Lung (tissue), 12 donors: Measurements from ENCODE around the gene DKK3. TPM values are rescaled to one million over a fixed set of nuclear protein-coding genes. Genes with fewer than 3 reads are reported as not detected.

Experiments
- ATAC-seq: fragments of 200-7000 bp; cut with Tn5 transposase; one replicate; pipeline ENCODE4 v1.9.1; 2020; ENCODE audit warnings: moderate number of reproducible peaks; ENCODE audit not compliant: insufficient read depth, low FRiP score
- DNase-seq, 3 donors: peaks; one replicate each; pipeline ENCODE4 v3.0.0-alpha.2; 2013 to 2017
- H3K27ac ChIP-seq, 2 donors: one replicate each; pipeline ENCODE4 v1.5.1; 2013; ENCODE audit warnings: mild to moderate bottlenecking in 2 of 2, moderate library complexity in 2 of 2, control low read depth in 1 of 2, inconsistent platforms in 1 of 2, low read depth in 1 of 2, low read length in 1 of 2
- H3K27me3 ChIP-seq, 3 donors: one replicate each; pipeline ENCODE4 v1.5.1; 2013; ENCODE audit warnings: low read length in 2 of 3; ENCODE audit not compliant: control insufficient read depth in 3 of 3, insufficient read depth in 3 of 3
- H3K36me3 ChIP-seq, 4 donors: one replicate each; pipeline ENCODE4 v1.5.1; 2013; ENCODE audit warnings: low read length in 4 of 4, mild to moderate bottlenecking in 1 of 4, moderate library complexity in 1 of 4; ENCODE audit not compliant: control insufficient read depth in 4 of 4, insufficient read depth in 4 of 4
- H3K4me1 ChIP-seq, 5 donors: one replicate each; pipeline ENCODE4 v1.5.1; 2013; ENCODE audit warnings: low read length in 5 of 5, mild to moderate bottlenecking in 2 of 5, moderate library complexity in 1 of 5; ENCODE audit not compliant: control insufficient read depth in 5 of 5, insufficient read depth in 5 of 5
- H3K4me3 ChIP-seq: one replicate; pipeline ENCODE4 v1.5.1; 2013; ENCODE audit warnings: mild to moderate bottlenecking, control low read depth, moderate library complexity
- H3K9ac ChIP-seq, 2 donors: one replicate each; pipeline ENCODE4 v1.5.1; 2013; ENCODE audit warnings: low read length in 2 of 2, control low read depth in 1 of 2; ENCODE audit not compliant: insufficient read depth in 1 of 2
- H3K9me3 ChIP-seq, 4 donors: one replicate each; pipeline ENCODE4 v1.5.1; 2013; ENCODE audit warnings: low read length in 3 of 4, mild to moderate bottlenecking in 1 of 4, moderate library complexity in 1 of 4; ENCODE audit not compliant: control insufficient read depth in 4 of 4, insufficient read depth in 3 of 4
- WGBS, 2 donors: extraction: QIAGEN DNeasy Blood & Tissue Kit; methylation state at CpG; one replicate each; pipeline ENCODE4 v1.1.7; 2013; 5-methylcytosine and 5-hydroxymethylcytosine counted together
- polyA plus RNA-seq, 2 donors: library from polyadenylated mRNA; stranded (reverse); fragments of 200-250 nt; gene quantifications; one replicate each; pipeline ENCODE4 v1.2.1, GENCODE V29; 2013
- total RNA-seq, 2 donors: library from RNA; depleted of rRNA in 1 of 2; stranded (reverse); fragments of >200 nt in 1 of 2; gene quantifications; one replicate each; pipeline ENCODE4 v1.2.1, GENCODE V29; 2014 to 2021
- TF ChIP-seq, protein P1 (sequence below): IDR thresholded peaks from 2 replicates; pipeline ENCODE4 v1.5.1; 2012; ENCODE audit warnings: mild to moderate bottlenecking; ENCODE audit errors: control extremely low read depth, extremely low read depth
- donor health status: control.
- donor health status: control.
- donor health status: Bipolar disorder and iron deficiency.
- donor health status: healthy.
- donor health status: DM: yes; HTN: yes; CAD: no.

DKK3 gene
- total and polyA plus RNA-seq, 4 donors, result 45.3 to 121 (median 94.5) TPM

DNA sequence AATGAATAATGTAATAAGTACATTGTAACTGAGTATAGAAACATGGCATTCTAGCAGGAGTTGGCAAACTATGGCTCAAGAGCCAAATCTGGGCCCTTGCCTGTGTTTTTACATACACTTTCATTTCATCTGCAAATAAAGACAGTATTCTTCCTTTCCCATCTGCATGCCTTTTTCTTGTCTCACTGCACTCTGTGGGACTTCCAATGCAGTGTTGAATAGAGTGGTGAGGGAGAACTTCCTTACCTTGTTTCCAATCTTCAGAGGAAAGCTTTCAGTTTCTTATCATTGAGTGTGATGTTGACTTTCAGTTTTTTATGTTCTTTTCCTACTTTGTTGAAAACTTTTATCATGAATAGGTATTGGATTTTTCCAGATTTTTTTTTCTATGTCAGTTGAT lies 84.6 kb downstream of the DKK3 start:
- DNase-seq, result no peak
- H3K4me3 ChIP-seq, result no peak overlapping the region
- no peaks in the 10 kb centered on the region for H3K27me3 ChIP-seq
- no peaks in the 10 kb centered on the region for H3K4me1 ChIP-seq
- peaks cover 0 to 28% (median 18%) of the 10 kb centered on the region in 4 donors for H3K36me3 ChIP-seq
- no peak overlapping the region for H3K9ac ChIP-seq
- TF ChIP-seq, protein P1, sequence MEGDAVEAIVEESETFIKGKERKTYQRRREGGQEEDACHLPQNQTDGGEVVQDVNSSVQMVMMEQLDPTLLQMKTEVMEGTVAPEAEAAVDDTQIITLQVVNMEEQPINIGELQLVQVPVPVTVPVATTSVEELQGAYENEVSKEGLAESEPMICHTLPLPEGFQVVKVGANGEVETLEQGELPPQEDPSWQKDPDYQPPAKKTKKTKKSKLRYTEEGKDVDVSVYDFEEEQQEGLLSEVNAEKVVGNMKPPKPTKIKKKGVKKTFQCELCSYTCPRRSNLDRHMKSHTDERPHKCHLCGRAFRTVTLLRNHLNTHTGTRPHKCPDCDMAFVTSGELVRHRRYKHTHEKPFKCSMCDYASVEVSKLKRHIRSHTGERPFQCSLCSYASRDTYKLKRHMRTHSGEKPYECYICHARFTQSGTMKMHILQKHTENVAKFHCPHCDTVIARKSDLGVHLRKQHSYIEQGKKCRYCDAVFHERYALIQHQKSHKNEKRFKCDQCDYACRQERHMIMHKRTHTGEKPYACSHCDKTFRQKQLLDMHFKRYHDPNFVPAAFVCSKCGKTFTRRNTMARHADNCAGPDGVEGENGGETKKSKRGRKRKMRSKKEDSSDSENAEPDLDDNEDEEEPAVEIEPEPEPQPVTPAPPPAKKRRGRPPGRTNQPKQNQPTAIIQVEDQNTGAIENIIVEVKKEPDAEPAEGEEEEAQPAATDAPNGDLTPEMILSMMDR, result no peak
- H3K9me3 ChIP-seq, result no peaks in the 10 kb centered on the region
- H3K27ac ChIP-seq, result no peak overlapping the region
- no peak for ATAC-seq

DNA sequence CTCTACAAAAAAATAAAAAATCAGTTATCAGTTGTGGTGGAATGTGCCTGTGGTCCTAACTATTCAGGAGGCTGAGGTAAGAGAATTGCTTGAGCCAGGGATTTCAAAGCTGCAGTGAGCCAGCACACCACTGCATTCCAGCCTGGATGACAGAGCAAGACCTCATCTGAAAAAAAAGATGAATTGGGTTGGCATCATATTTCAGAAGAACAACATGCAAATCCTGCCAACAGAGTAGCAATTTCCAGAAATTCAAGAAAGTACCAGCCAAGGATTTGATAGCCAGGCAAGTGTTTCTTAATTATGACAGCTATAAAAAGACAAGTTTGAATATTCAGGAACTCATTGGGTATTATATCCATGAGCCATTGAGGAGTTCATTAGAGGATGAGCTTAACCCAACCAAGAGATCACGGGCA lies 91.4 kb downstream of the DKK3 start:
- no peak overlapping the region for H3K4me3 ChIP-seq
- DNase-seq, result no peak
- no peaks in the 10 kb centered on the region for H3K27me3 ChIP-seq
- TF ChIP-seq, protein P1, result no peak
- H3K4me1 ChIP-seq, result peaks cover 0 to 5% (median 0%) of the 10 kb centered on the region in 5 donors
- no peak overlapping the region for H3K9ac ChIP-seq
- no peak for ATAC-seq
- peaks cover 0 to 12% (median 3%) of the 10 kb centered on the region in 4 donors for H3K36me3 ChIP-seq
- WGBS, 2 donors, result 97 to 100% methylated on average over 1 of the region's 1 CpG
- H3K27ac ChIP-seq, result no peak overlapping the region
- H3K9me3 ChIP-seq, result no peaks in the 10 kb centered on the region

DNA sequence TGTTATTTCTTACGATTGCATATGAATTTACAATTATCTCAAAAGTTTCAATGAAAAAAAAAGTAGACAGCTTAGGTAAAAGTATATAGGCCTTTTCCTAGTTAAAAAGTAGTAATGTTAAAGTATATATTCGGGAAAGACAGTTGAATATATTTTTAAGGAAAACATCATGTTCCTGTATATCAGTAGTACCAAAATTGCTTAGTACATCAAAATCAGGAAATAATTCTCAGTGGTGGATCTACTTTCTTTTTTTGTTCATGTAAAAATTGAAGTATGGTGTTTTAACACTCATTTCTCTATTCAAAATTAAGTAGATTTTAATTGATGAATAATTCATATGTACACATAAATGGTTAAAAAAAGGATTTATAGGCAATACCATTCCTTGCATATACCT lies 92.8 kb downstream of the DKK3 start:
- H3K27me3 ChIP-seq, result no peaks in the 10 kb centered on the region
- H3K4me3 ChIP-seq, result no peak overlapping the region
- peaks cover 0 to 13% (median 4%) of the 10 kb centered on the region in 4 donors for H3K36me3 ChIP-seq
- no peak for ATAC-seq
- H3K27ac ChIP-seq, result no peak overlapping the region
- H3K4me1 ChIP-seq, result peaks cover 0 to 5% (median 0%) of the 10 kb centered on the region in 5 donors
- no peak overlapping the region for H3K9ac ChIP-seq
- 97% methylated on average over 2 of the region's 2 CpGs for WGBS, 2 donors
- no peaks in the 10 kb centered on the region for H3K9me3 ChIP-seq
- TF ChIP-seq, protein P1, result no peak
- DNase-seq, result no peak

DNA sequence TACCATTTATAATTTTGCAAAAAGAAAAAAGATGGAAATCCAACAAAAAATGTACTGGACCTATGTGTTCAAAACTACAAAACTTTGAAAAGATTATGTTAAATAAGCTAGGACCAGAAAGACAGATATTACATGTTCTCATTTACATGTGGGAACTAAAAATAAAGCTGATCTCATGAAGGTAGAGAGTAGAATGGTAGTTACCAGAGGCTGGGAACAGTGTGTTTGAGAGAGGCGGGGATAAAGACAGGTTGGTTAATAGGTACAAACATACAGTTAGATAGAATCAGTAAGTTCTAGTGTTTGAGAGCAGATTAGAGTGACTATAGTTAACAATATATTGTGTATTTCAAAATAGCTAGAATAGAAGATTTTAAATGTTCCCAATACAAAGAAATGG lies 95.0 kb downstream of the DKK3 start:
- Histone ChIP-seq H3K27me3 (no peaks in the 10 kb centered on the region), H3K9me3 (no peaks in the 10 kb centered on the region), H3K9ac (no peak overlapping the region), H3K4me3 (no peak overlapping the region), H3K27ac (no peak overlapping the region), H3K36me3 (peaks cover 6 to 20% (median 10%) of the 10 kb centered on the region in 4 donors), H3K4me1 (peaks cover 0 to 5% (median 0%) of the 10 kb centered on the region in 5 donors)
- TF ChIP-seq, protein P1, result no peak
- no peak for DNase-seq
- no peak for ATAC-seq
- WGBS, 2 donors, result 99 to 100% methylated on average over 1 of the region's 1 CpG
